Measurements from ENCODE around the gene NUDT3.

NUDT3 gene

GRCh38 chr6:34425498-34426410, 33.3 kb upstream of the NUDT3 start, which contains the start of gene RPS10:
Gene RPS10, minus strand, starts transcription at chr6:34426069. Its CDS starts 848 bp downstream, at chr6:34425221.
- DNase-seq (ENCODE audit: low spot score): peak; percentile 96
- TF ChIP-seq, protein P1, sequence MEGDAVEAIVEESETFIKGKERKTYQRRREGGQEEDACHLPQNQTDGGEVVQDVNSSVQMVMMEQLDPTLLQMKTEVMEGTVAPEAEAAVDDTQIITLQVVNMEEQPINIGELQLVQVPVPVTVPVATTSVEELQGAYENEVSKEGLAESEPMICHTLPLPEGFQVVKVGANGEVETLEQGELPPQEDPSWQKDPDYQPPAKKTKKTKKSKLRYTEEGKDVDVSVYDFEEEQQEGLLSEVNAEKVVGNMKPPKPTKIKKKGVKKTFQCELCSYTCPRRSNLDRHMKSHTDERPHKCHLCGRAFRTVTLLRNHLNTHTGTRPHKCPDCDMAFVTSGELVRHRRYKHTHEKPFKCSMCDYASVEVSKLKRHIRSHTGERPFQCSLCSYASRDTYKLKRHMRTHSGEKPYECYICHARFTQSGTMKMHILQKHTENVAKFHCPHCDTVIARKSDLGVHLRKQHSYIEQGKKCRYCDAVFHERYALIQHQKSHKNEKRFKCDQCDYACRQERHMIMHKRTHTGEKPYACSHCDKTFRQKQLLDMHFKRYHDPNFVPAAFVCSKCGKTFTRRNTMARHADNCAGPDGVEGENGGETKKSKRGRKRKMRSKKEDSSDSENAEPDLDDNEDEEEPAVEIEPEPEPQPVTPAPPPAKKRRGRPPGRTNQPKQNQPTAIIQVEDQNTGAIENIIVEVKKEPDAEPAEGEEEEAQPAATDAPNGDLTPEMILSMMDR (IDR thresholded peaks at IDR 0.05; ENCODE audit: extremely low read depth, missing control alignments): no peak

GRCh38 chr6:34425132-34425497, 32.6 kb upstream of the NUDT3 start:
- TF ChIP-seq, protein P1 (IDR thresholded peaks at IDR 0.05; ENCODE audit: extremely low read depth, missing control alignments): no peak
- DNase-seq (ENCODE audit: low spot score): no peak

DNA sequence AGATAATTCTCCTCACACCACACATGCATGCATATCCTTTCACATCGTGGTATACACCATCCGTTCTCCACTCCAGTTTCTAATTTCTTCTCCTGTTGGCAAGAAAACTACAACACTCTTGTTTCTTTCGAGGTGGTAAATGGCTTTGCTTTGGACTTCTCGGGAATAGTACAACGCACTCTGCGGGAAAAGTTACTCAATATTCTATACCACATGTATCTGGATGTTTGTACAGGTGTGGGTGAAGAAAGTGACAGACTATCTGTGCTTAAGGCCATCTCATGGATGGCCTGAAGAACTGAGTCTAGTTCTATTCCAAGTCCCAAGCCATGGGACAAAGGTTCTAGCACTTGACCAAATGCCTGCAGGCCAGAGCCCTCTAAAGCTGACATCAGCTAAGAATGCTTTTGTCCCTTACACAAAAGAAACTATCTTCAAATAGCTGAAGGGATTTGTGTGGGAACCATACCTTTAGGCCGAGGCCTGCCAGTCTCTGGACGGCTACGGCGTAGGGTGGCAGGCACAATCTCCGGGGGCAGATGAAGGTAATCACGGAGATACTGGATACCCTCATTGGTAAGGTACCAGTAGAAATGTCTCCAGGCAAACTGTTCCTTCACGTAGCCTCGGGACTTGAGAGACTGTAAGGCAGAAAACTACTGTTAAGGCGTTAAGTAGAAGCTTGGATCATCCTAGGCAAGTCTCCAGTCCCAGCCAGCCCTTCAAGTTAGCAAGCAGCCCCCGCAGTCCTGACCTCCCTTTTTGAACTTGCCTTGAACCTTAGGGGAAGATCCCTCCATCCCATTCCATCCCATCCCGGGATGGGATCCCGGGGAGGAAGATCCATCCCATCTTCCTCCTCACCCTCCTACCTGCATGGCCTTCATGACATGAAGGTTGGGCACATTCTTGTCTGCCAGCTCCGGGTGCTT, 32.0 kb upstream of the NUDT3 start:
- TF ChIP-seq, protein P1 (IDR thresholded peaks at IDR 0.05; ENCODE audit: extremely low read depth, missing control alignments): no peak
- no peak for DNase-seq (ENCODE audit: low spot score)

GRCh38 chr6:34423254-34423653, 30.8 kb upstream of the NUDT3 start:
- no peak for DNase-seq (ENCODE audit: low spot score)
- TF ChIP-seq, protein P1 (IDR thresholded peaks at IDR 0.05; ENCODE audit: extremely low read depth, missing control alignments): no peak

GRCh38 chr6:34418367-34418766, 25.9 kb upstream of the NUDT3 start:
- TF ChIP-seq, protein P1 (IDR thresholded peaks at IDR 0.05; ENCODE audit: extremely low read depth, missing control alignments): no peak

GRCh38 chr6:34416877-34417371, 24.5 kb upstream of the NUDT3 start:
- DNase-seq (ENCODE audit: low spot score): no peak
- TF ChIP-seq, protein P1 (IDR thresholded peaks at IDR 0.05; ENCODE audit: extremely low read depth, missing control alignments): no peak

More at GRCh38 chr6:34418367-34418766, 25.9 kb upstream of the NUDT3 start:
- DNase-seq (ENCODE audit: low spot score): no peak

All from GM20000 (cell line).